Spleen (tissue), 11 donors: ENCODE data around the gene TTC31. TPM values are rescaled to one million over a fixed set of nuclear protein-coding genes. Genes with fewer than 3 reads are reported as not detected.

Source experiments
- DNase-seq: peaks from one replicate; pipeline ENCODE4 v3.0.0-alpha.2; 2020
- H3K27ac ChIP-seq, 8 donors: fragments of 200-600 bp; sonication (generic) in 7 of 8; 1 replicate in 4 of 8; 2 replicates in 4 of 8; pipeline versions ENCODE4 v1.5.0 to v1.8.0; 2016 to 2021; ENCODE audit warnings: inconsistent platforms in 4 of 8, mild to moderate bottlenecking in 4 of 8, moderate library complexity in 1 of 8
- H3K27me3 ChIP-seq, 7 donors: fragments of 200-600 bp; sonication (generic) in 6 of 7; replicated peaks in 1 of 7; 1 replicate in 4 of 7; 2 replicates in 3 of 7; pipeline versions ENCODE4 v1.5.0 to v1.8.0; 2016 to 2021; ENCODE audit warnings: inconsistent platforms in 3 of 7, mild to moderate bottlenecking in 1 of 7
- H3K36me3 ChIP-seq, 6 donors: fragments of 200-600 bp; sonication (generic) in 5 of 6; 1 replicate in 4 of 6; 2 replicates in 2 of 6; pipeline versions ENCODE4 v1.5.0 to v1.8.0; 2016 to 2021; ENCODE audit warnings: inconsistent platforms in 2 of 6
- H3K4me1 ChIP-seq, 6 donors: fragments of 200-600 bp; sonication (generic) in 5 of 6; 1 replicate in 3 of 6; 2 replicates in 3 of 6; pipeline versions ENCODE4 v1.5.0 to v1.8.0; 2016 to 2021; ENCODE audit warnings: inconsistent platforms in 3 of 6
- H3K4me3 ChIP-seq, 8 donors: fragments of 200-600 bp; sonication (generic) in 7 of 8; 1 replicate in 4 of 8; 2 replicates in 4 of 8; pipeline versions ENCODE4 v1.5.0 to v1.8.0; 2016 to 2021; ENCODE audit warnings: inconsistent platforms in 4 of 8, mild to moderate bottlenecking in 4 of 8, moderate library complexity in 2 of 8
- H3K9me3 ChIP-seq, 8 donors: fragments of 200-600 bp; sonication (generic) in 7 of 8; 1 replicate in 4 of 8; 2 replicates in 4 of 8; pipeline versions ENCODE4 v1.5.0 to v1.8.0; 2016 to 2021; ENCODE audit warnings: inconsistent platforms in 4 of 8
- CTCF ChIP-seq, 11 experiments: fragments of 200-600 bp in 7 of 11; fragments of 450-650 bp in 4 of 11; sonication (generic) in 4 of 11; IDR thresholded peaks in 8 of 11; conservative IDR thresholded peaks in 3 of 11; 1 replicate in 7 of 11; 2 replicates in 4 of 11; pipeline versions ENCODE4 v1.4.0 to v1.8.0; 2016 to 2021; ENCODE audit warnings: antibody characterized with exemption in 11 of 11, inconsistent platforms in 4 of 11, mild to moderate bottlenecking in 1 of 11
- POLR2A ChIP-seq, 3 donors: fragments of 450-650 bp; IDR thresholded peaks; one replicate each; pipeline ENCODE4 v1.5.1; 2017; ENCODE audit warnings: antibody characterized with exemption in 3 of 3, mild to moderate bottlenecking in 1 of 3
- POLR2AphosphoS5 ChIP-seq, 3 donors: sonication (generic); formaldehyde crosslinking; IDR thresholded peaks; one replicate each; pipeline ENCODE4 v1.5.1; 2017; ENCODE audit warnings: antibody characterized with exemption in 3 of 3
- WGBS, 5 donors: extraction: QIAGEN DNeasy Blood & Tissue Kit in 3 of 5; methylation state at CpG; one replicate each; pipeline versions ENCODE4 v1.1.5 to v1.1.7; 2013 to 2018; 5-methylcytosine and 5-hydroxymethylcytosine counted together
- intact Hi-C: fragments of 100-400 bp; cut with DNase I; formaldehyde crosslinking; loops from one replicate; pipeline ENCODE4 v1.15.0; 2023; ENCODE audit warnings: low total_unique reads
- polyA plus RNA-seq, 3 donors: library from polyadenylated mRNA; stranded (reverse); fragments of 200-250 nt; gene quantifications; one replicate each; pipeline ENCODE4 v1.2.1, GENCODE V29; 2013
- total RNA-seq, 7 donors: library from RNA; depleted of rRNA in 3 of 7; stranded (reverse); fragments of >200 nt in 3 of 7; fragmentation: NEBNext Ultra II Directional in 4 of 7; extraction: Animal tissue kit (Norgen Biotek cat#: 25700) in 4 of 7; gene quantifications; one replicate each; pipeline versions ENCODE4 v1.1.0 to v1.2.1, GENCODE V29; 2016 to 2021
- donor health status: healthy with polysubstance abuse.
- donor health status: DM: no; HTN: no; CAD: no; lungs with moderate emphysema.
- donor health status: DM: no; HTN: no; CAD: no.
- donor health status: Bipolar disorder and iron deficiency.
- donor health status: healthy.
- donor health status: DM: no; HTN: no; CAD: no.
- donor health status: DM: yes; HTN: yes; CAD: no.

The TTC31 gene
- total and polyA plus RNA-seq, 10 donors: 15.7 to 51.3 (median 35.9) TPM

DNA sequence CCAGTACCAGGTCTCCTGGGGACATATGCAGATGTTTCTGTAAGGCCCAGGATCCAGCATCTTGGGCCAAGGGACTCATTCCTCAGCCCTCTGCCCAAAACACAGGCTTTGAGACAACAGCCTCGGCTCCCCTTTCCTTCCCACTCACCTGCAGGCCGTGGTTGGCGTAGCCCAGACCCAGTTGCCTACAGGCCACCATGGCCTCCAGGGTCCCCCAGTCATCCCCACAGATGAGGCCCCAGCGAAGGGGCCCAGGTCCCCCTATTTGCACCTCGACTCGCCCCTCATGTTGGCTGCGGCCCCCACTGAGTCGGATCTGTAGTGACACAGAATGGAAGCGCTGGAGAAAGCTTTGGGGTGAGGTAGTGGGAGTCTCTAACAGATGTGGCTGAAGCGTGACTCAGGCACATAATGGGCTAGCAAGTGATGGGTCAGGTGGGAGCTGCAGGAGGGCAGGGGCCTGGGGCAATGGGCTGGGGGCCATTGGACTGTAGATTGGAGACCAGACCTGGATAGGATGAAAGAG lies 52.6 kb downstream of the TTC31 start:
- Histone ChIP-seq H3K9me3 (no peaks in the 10 kb centered on the region), H3K27me3 (no peaks in the 10 kb centered on the region), H3K4me3 (no peak overlapping the region), H3K4me1 (peaks cover 11 to 46% (median 21%) of the 10 kb centered on the region in 6 donors), H3K27ac (no peak overlapping the region), H3K36me3 (peaks cover 0 to 33% (median 12%) of the 10 kb centered on the region in 6 donors)
- peak; percentile 41 for DNase-seq
- intact Hi-C loops: no loop called here
- 86 to 93% (median 93%) methylated on average over 10 of the region's 10 CpGs for WGBS, 5 donors
- TF ChIP-seq POLR2AphosphoS5 (IDR thresholded peaks at IDR 0.05): peak in 1 of 3 donors; percentile 39
- no peak for TF ChIP-seq CTCF (IDR thresholded peaks at IDR 0.05 in 8 of 11, conservative IDR thresholded peaks at IDR 0.05 in 3 of 11)

- Histone ChIP-seq H3K4me1 (peaks cover 4 to 41% (median 12%) of the 10 kb centered on the region in 6 donors), H3K27me3 (no peaks in the 10 kb centered on the region), H3K36me3 (peaks cover 0 to 32% (median 12%) of the 10 kb centered on the region in 6 donors), H3K9me3 (no peaks in the 10 kb centered on the region), H3K4me3 (no peak overlapping the region), H3K27ac (no peak overlapping the region)
- WGBS, 5 donors: 87 to 91% (median 90%) methylated on average over 21 to 23 of the region's 23 CpGs
- peak in 2 of 3 donors; percentile 7 to 49 for TF ChIP-seq POLR2AphosphoS5 (IDR thresholded peaks at IDR 0.05)
- TF ChIP-seq POLR2A (IDR thresholded peaks at IDR 0.05): no peak
- TF ChIP-seq CTCF (IDR thresholded peaks at IDR 0.05 in 8 of 11, conservative IDR thresholded peaks at IDR 0.05 in 3 of 11): no peak
- intact Hi-C loops: no loop called here
- DNase-seq: peak; percentile 71
These were observed 53.5 kb downstream of the TTC31 start for GRCh38 chr2:74536166-74536950.

- TF ChIP-seq POLR2A (IDR thresholded peaks at IDR 0.05) (no peak), POLR2AphosphoS5 (IDR thresholded peaks at IDR 0.05) (no peak), CTCF (IDR thresholded peaks at IDR 0.05 in 8 of 11, conservative IDR thresholded peaks at IDR 0.05 in 3 of 11) (no peak)
These were observed 54.3 kb downstream of the TTC31 start for GRCh38 chr2:74537140-74537539.

GRCh38 chr2:74538881-74539339 lies 56.0 kb downstream of the TTC31 start:
- intact Hi-C loops: no loop called here
- Histone ChIP-seq H3K27me3 (no peaks in the 10 kb centered on the region), H3K4me3 (peak overlapping the region in 2 of 8 donors; percentile 6 to 45), H3K9me3 (no peaks in the 10 kb centered on the region), H3K4me1 (peaks cover 0 to 26% (median 2%) of the 10 kb centered on the region in 6 donors), H3K36me3 (peaks cover 0 to 7% (median 0%) of the 10 kb centered on the region in 6 donors), H3K27ac (peak overlapping the region in 6 of 8 donors; percentile 6 to 66 (median 56))
- no peak for DNase-seq
- no peak for TF ChIP-seq CTCF (IDR thresholded peaks at IDR 0.05 in 8 of 11, conservative IDR thresholded peaks at IDR 0.05 in 3 of 11)
- TF ChIP-seq POLR2AphosphoS5 (IDR thresholded peaks at IDR 0.05): no peak
- no peak for TF ChIP-seq POLR2A (IDR thresholded peaks at IDR 0.05)
- WGBS, 5 donors: 29 to 52% (median 33%) methylated on average over 7 of the region's 7 CpGs

More at GRCh38 chr2:74537140-74537539, 54.3 kb downstream of the TTC31 start:
- H3K36me3 ChIP-seq: peaks cover 0 to 25% (median 12%) of the 10 kb centered on the region in 6 donors
- no peaks in the 10 kb centered on the region for H3K27me3 ChIP-seq
- H3K27ac ChIP-seq: no peak overlapping the region
- WGBS, 5 donors: 74 to 82% (median 79%) methylated on average over 4 of the region's 4 CpGs
- no peak for DNase-seq
- no peak overlapping the region for H3K4me3 ChIP-seq
- intact Hi-C loops: no loop called here
- H3K9me3 ChIP-seq: no peaks in the 10 kb centered on the region
- peaks cover 0 to 33% (median 4%) of the 10 kb centered on the region in 6 donors for H3K4me1 ChIP-seq
